KMS-11 (cell line): ENCODE data around the gene NT5DC3.

ENCODE experiments used
- H2AFZ ChIP-seq: fragments of 200-600 bp; sonication (generic); 2 replicates; pipeline ENCODE4 v1.6.1; 2016; ENCODE audit warnings: antibody characterized with exemption, mixed run types, low read depth
- H3K27ac ChIP-seq: fragments of 200-600 bp; sonication (generic); 2 replicates; pipeline ENCODE4 v1.6.1; 2016; ENCODE audit warnings: mild to moderate bottlenecking, mixed run types
- H3K27me3 ChIP-seq: fragments of 200-600 bp; sonication (generic); 2 replicates; pipeline ENCODE4 v1.6.1; 2017; ENCODE audit warnings: mild to moderate bottlenecking, low read depth, mixed run types, moderate library complexity; ENCODE audit not compliant: insufficient read depth
- H3K36me3 ChIP-seq: fragments of 200-600 bp; sonication (generic); 2 replicates; pipeline ENCODE4 v1.6.1; 2017; ENCODE audit warnings: mild to moderate bottlenecking, mixed run types; ENCODE audit not compliant: insufficient read depth
- H3K4me1 ChIP-seq: fragments of 200-600 bp; sonication (generic); 2 replicates; pipeline ENCODE4 v1.6.1; 2016; ENCODE audit warnings: mild to moderate bottlenecking, low read depth, mixed run types; ENCODE audit not compliant: poor library complexity, severe bottlenecking
- H3K4me2 ChIP-seq: fragments of 200-600 bp; sonication (generic); 2 replicates; pipeline ENCODE4 v1.7.0; 2016; ENCODE audit warnings: mild to moderate bottlenecking, mixed run types
- H3K4me3 ChIP-seq: fragments of 200-600 bp; sonication (generic); IDR thresholded peaks from 2 replicates; pipeline ENCODE4 v1.6.1; 2017; ENCODE audit warnings: low read depth, low read length, mixed read lengths; ENCODE audit not compliant: insufficient read depth
- H3K79me2 ChIP-seq: fragments of 200-600 bp; sonication (generic); 2 replicates; pipeline ENCODE4 v1.6.1; 2016; ENCODE audit warnings: low read depth, mixed run types; ENCODE audit not compliant: insufficient read depth
- H3K9ac ChIP-seq: fragments of 200-600 bp; sonication (generic); 2 replicates; pipeline ENCODE4 v1.6.1; 2016; ENCODE audit warnings: mild to moderate bottlenecking, mixed run types
- H4K20me1 ChIP-seq: fragments of 200-600 bp; sonication (generic); 2 replicates; pipeline ENCODE4 v1.6.1; 2016; ENCODE audit warnings: mild to moderate bottlenecking, mixed run types; ENCODE audit not compliant: insufficient read depth
- TF ChIP-seq, protein P1 (sequence below): fragments of 200-600 bp; sonication (generic); conservative IDR thresholded peaks from 2 replicates; pipeline ENCODE4 v1.6.1; 2017; ENCODE audit warnings: low read depth, mild to moderate bottlenecking, antibody characterized with exemption, low read length, moderate library complexity, mixed read lengths

The NT5DC3 gene

DNA sequence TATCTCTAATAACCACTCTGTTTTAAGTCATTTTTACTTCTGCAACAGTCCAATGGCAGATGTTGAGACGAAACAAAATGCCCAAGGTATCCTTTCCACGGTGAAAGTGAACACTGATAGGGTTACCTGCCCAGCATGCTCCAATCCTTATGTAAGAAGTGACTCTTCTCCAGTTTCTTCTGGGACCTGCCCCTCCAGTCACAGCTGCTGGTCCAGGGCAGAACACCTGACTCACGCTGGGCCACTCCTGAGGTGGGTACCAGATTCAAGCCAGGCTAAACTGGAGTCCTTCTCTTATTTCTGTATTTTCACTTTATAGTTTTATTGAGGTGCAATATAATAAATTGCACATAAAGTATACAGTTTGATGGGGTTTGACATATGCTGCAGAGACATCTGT lies 16.7 kb downstream of the NT5DC3 start:
- no peaks in the 10 kb centered on the region; the same call in 1 of the 2 replicates for H3K79me2 ChIP-seq
- TF ChIP-seq, protein P1, sequence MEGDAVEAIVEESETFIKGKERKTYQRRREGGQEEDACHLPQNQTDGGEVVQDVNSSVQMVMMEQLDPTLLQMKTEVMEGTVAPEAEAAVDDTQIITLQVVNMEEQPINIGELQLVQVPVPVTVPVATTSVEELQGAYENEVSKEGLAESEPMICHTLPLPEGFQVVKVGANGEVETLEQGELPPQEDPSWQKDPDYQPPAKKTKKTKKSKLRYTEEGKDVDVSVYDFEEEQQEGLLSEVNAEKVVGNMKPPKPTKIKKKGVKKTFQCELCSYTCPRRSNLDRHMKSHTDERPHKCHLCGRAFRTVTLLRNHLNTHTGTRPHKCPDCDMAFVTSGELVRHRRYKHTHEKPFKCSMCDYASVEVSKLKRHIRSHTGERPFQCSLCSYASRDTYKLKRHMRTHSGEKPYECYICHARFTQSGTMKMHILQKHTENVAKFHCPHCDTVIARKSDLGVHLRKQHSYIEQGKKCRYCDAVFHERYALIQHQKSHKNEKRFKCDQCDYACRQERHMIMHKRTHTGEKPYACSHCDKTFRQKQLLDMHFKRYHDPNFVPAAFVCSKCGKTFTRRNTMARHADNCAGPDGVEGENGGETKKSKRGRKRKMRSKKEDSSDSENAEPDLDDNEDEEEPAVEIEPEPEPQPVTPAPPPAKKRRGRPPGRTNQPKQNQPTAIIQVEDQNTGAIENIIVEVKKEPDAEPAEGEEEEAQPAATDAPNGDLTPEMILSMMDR = no peak
- no peaks in the 10 kb centered on the region for H3K27me3 ChIP-seq

GRCh38 chr12:103823871-103824270 lies 17.2 kb downstream of the NT5DC3 start:
- no peak overlapping the region for H3K4me3 ChIP-seq
- H4K20me1 ChIP-seq = no peaks in the 10 kb centered on the region
- no peak overlapping the region for H3K4me2 ChIP-seq
- no peaks in the 10 kb centered on the region; the same call in 1 of the 2 replicates for H3K79me2 ChIP-seq
- H3K27me3 ChIP-seq = no peaks in the 10 kb centered on the region
- no peaks in the 10 kb centered on the region for H3K36me3 ChIP-seq
- TF ChIP-seq, protein P1 = no peak
- H3K27ac ChIP-seq = no peak overlapping the region
- H2AFZ ChIP-seq = no peak overlapping the region
- no peak overlapping the region for H3K9ac ChIP-seq
- peaks cover 9% of the 10 kb centered on the region for H3K4me1 ChIP-seq

More for the DNA sequence above, 16.7 kb downstream of the NT5DC3 start:
- H2AFZ ChIP-seq = no peak overlapping the region
- H3K27ac ChIP-seq = no peak overlapping the region
- H3K4me2 ChIP-seq = no peak overlapping the region
- no peak overlapping the region for H3K9ac ChIP-seq
- no peak overlapping the region for H3K4me3 ChIP-seq
- H4K20me1 ChIP-seq = no peaks in the 10 kb centered on the region
- peaks cover 4% of the 10 kb centered on the region for H3K4me1 ChIP-seq
- H3K36me3 ChIP-seq = no peaks in the 10 kb centered on the region

DNA sequence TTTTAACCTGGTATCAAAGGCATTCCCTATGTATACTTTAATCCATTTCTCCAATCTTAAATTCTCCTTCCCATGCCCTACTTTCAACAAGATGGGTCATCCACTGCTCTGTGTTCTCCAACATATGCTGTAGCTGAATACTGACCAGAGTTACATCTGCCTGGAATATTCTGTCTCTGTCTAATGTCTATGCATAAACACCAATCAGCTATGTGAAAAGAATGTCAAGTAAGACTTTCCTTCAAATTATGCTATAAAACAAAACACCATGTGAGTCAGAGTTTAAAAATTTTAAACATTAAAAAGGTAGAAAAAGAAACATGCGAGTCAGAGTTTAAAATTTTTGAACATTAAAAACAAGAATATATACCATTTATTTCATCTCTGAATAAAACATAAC lies 19.3 kb downstream of the NT5DC3 start:
- H3K4me3 ChIP-seq = no peak overlapping the region
- H4K20me1 ChIP-seq = no peaks in the 10 kb centered on the region
- H3K4me1 ChIP-seq = peaks cover 13% of the 10 kb centered on the region
- no peaks in the 10 kb centered on the region for H3K27me3 ChIP-seq
- H2AFZ ChIP-seq = no peak overlapping the region
- H3K36me3 ChIP-seq = no peaks in the 10 kb centered on the region
- H3K9ac ChIP-seq = no peak overlapping the region
- H3K4me2 ChIP-seq = no peak overlapping the region
- no peaks in the 10 kb centered on the region; the same call in 1 of the 2 replicates for H3K79me2 ChIP-seq
- H3K27ac ChIP-seq = no peak overlapping the region
- TF ChIP-seq, protein P1 = no peak

DNA sequence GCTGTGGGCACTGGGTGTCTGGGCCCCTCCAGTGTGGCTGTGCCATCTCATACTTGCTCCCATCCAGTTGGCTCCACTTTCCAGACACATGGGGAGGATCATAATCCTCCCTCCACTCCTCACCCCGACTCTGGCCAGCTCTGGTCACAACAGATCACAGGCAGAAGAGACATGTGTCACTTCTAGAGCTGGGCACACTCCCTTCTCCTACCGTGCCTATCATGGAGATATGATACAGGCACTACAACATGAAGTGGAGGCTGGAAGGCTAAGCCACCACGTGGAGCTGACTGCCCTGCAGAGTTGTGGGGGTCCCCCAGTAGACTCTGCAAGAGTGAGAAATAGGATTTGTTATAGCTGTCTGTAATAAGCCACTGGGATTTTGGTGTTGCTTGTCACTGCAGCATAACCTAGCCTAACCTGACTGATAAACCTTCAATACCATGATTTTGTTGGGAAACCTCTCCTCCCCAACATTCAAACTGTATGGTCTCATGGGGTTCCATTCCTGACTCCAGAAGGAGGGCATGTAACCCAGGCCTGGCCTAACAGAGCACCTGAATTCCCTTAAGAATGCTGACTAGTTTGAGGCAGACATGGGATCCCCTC lies 20.0 kb downstream of the NT5DC3 start:
- Histone ChIP-seq H3K4me1 (peaks cover 13% of the 10 kb centered on the region), H3K4me3 (no peak overlapping the region), H3K79me2 (no peaks in the 10 kb centered on the region; the same call in 1 of the 2 replicates), H2AFZ (no peak overlapping the region), H3K4me2 (no peak overlapping the region), H3K36me3 (no peaks in the 10 kb centered on the region), H4K20me1 (no peaks in the 10 kb centered on the region), H3K9ac (no peak overlapping the region), H3K27me3 (no peaks in the 10 kb centered on the region), H3K27ac (no peak overlapping the region)
- TF ChIP-seq, protein P1 = no peak
